IMR-90 (cell line): Measurements from ENCODE around the gene NFE2L2. TPM values are rescaled to one million over a fixed set of nuclear protein-coding genes. Genes with fewer than 3 reads are reported as not detected.
A peak's percentile ranks its signal among the peaks of the same experiment; 100 is the strongest.

Source experiments
- ATAC-seq: fragments of 200-7000 bp; cut with Tn5 transposase; 2 replicates; pipeline ENCODE4 v1.9.1; 2020; ENCODE audit warnings: low read depth, mild to moderate bottlenecking, moderate library complexity
- BruUV-seq: library from RNA; stranded (reverse); fragments of 400-500 nt; replicated peaks from 2 replicates; lab custom pipeline; 2021; lab: Mats Ljungman, UMichigan
- CTCF ChIA-PET: fragments of 300-600 bp; formaldehyde crosslinking; extraction: SDS; loops from one replicate; lab custom pipeline; 2021; ENCODE audit warnings: antibody characterized with exemption; lab: Yijun Ruan, JAX
- POLR2A ChIA-PET: fragments of 300-600 bp; sonication (Branson Sonifier 250); formaldehyde crosslinking; loops from one replicate; lab custom pipeline; 2022; ENCODE audit warnings: antibody characterized with exemption; ENCODE audit not compliant: unreplicated experiment; lab: Charles Lee
- DNase-seq: peaks from one replicate; pipeline ENCODE4 v3.0.0; 2013
- H2AFZ ChIP-seq: replicated peaks from 2 replicates; pipeline ENCODE3; 2013; ENCODE audit warnings: low read length, mild to moderate bottlenecking; ENCODE audit not compliant: poor library complexity
- H2AK5ac ChIP-seq: 2 replicates; pipeline ENCODE4 v1.6.1; 2013; ENCODE audit warnings: low read depth, low read length, inconsistent platforms
- H2AK9ac ChIP-seq: replicated peaks from 2 replicates; pipeline ENCODE3; 2013; ENCODE audit warnings: mild to moderate bottlenecking, low read depth, low read length, moderate library complexity; ENCODE audit not compliant: poor library complexity
- H2BK120ac ChIP-seq: 2 replicates; pipeline ENCODE4 v1.6.1; 2013; ENCODE audit warnings: low read depth, low read length, inconsistent platforms
- H2BK15ac ChIP-seq: 3 replicates; pipeline ENCODE4 v1.6.1; 2013; ENCODE audit warnings: low read depth, low read length, inconsistent platforms
- H2BK20ac ChIP-seq: 2 replicates; pipeline ENCODE4 v1.6.1; 2013; ENCODE audit warnings: low read depth, mild to moderate bottlenecking, inconsistent platforms, low read length, moderate library complexity
- H2BK5ac ChIP-seq: 2 replicates; pipeline ENCODE4 v1.6.1; 2013; ENCODE audit warnings: mild to moderate bottlenecking, low read depth, low read length, inconsistent platforms; ENCODE audit not compliant: poor library complexity, severe bottlenecking
- H3K14ac ChIP-seq: replicated peaks from 2 replicates; pipeline ENCODE4 v1.6.1; 2013; ENCODE audit warnings: low read depth, low read length, inconsistent platforms
- H3K18ac ChIP-seq: 2 replicates; pipeline ENCODE4 v1.6.1; 2013; ENCODE audit warnings: low read depth, low read length, control low read depth
- H3K23ac ChIP-seq: 2 replicates; pipeline ENCODE4 v1.6.1; 2013; ENCODE audit warnings: low read depth, low read length, inconsistent platforms
- H3K27ac ChIP-seq: 2 replicates; pipeline ENCODE4 v1.5.1; 2013; ENCODE audit warnings: mild to moderate bottlenecking, control low read depth, low read length; ENCODE audit not compliant: insufficient read depth
- H3K27me3 ChIP-seq: 2 replicates; pipeline ENCODE4 v1.6.1; 2013; ENCODE audit warnings: low read length; ENCODE audit not compliant: control insufficient read depth, insufficient read depth
- H3K36me3 ChIP-seq: 2 replicates; pipeline ENCODE4 v1.6.1; 2013; ENCODE audit warnings: low read length, mixed read lengths; ENCODE audit not compliant: control insufficient read depth, insufficient read depth
- H3K4ac ChIP-seq: 2 replicates; pipeline ENCODE4 v1.6.1; 2013; ENCODE audit warnings: low read depth, low read length, inconsistent platforms
- H3K4me1 ChIP-seq: 2 replicates; pipeline ENCODE4 v1.6.1; 2013; ENCODE audit warnings: low read length, mixed read lengths; ENCODE audit not compliant: control insufficient read depth, insufficient read depth
- H3K4me2 ChIP-seq: 2 replicates; pipeline ENCODE4 v1.6.1; 2013; ENCODE audit warnings: low read depth, mild to moderate bottlenecking, control low read depth, low read length, moderate library complexity
- H3K4me3 ChIP-seq: 2 replicates; pipeline ENCODE4 v1.5.1; 2013; ENCODE audit warnings: low read depth, mild to moderate bottlenecking, control low read depth, low read length, moderate library complexity; ENCODE audit not compliant: insufficient read depth
- H3K56ac ChIP-seq: 2 replicates; pipeline ENCODE4 v1.6.1; 2013; ENCODE audit warnings: low read length, inconsistent platforms; ENCODE audit not compliant: insufficient read depth; ENCODE audit errors: extremely low read depth
- H3K79me1 ChIP-seq, 2 experiments: 2 replicates each; pipeline ENCODE4 v1.6.1; 2013; ENCODE audit warnings: low read length in 2 of 2, inconsistent platforms in 1 of 2, low read depth in 1 of 2
- H3K9ac ChIP-seq: 2 replicates; pipeline ENCODE4 v1.6.1; 2013; ENCODE audit warnings: low read depth, low read length, control low read depth
- H3K9me1 ChIP-seq: 2 replicates; pipeline ENCODE4 v1.6.1; 2013; ENCODE audit warnings: low read length, inconsistent platforms; ENCODE audit not compliant: insufficient read depth
- H3K9me3 ChIP-seq: 2 replicates; pipeline ENCODE4 v1.6.1; 2013; ENCODE audit warnings: low read length; ENCODE audit not compliant: control insufficient read depth, insufficient read depth
- H4K20me1 ChIP-seq: 2 replicates; pipeline ENCODE4 v1.6.1; 2013; ENCODE audit warnings: low read length, inconsistent platforms; ENCODE audit not compliant: insufficient read depth
- H4K5ac ChIP-seq: 2 replicates; pipeline ENCODE4 v1.6.1; 2013; ENCODE audit warnings: mild to moderate bottlenecking, low read depth, low read length, control low read depth
- H4K8ac ChIP-seq, 2 experiments: 2 replicates each; pipeline ENCODE4 v1.6.1; 2013; ENCODE audit warnings: low read depth in 2 of 2, low read length in 2 of 2, control low read depth in 1 of 2, inconsistent platforms in 1 of 2
- H4K91ac ChIP-seq: 2 replicates; pipeline ENCODE4 v1.6.1; 2013; ENCODE audit warnings: low read depth, low read length, inconsistent platforms; ENCODE audit not compliant: insufficient read depth
- CHD1 ChIP-seq: IDR thresholded peaks from 2 replicates; pipeline ENCODE4 v1.6.1; 2012; ENCODE audit warnings: low read depth, low read length, improper control_type of control experiment
- ELK1 ChIP-seq: fragments of 150-350 bp; IDR thresholded peaks from 2 replicates; pipeline ENCODE4 v1.6.1; 2016; ENCODE audit warnings: low read depth, mild to moderate bottlenecking, low read length, moderate library complexity, borderline replicate concordance
- FOS ChIP-seq: fragments of 150-350 bp; IDR thresholded peaks from 2 replicates; pipeline ENCODE4 v1.6.1; 2016; ENCODE audit warnings: low read depth, low read length
- POLR2A ChIP-seq: IDR thresholded peaks from 2 replicates; pipeline ENCODE4 v1.6.1; 2012; ENCODE audit warnings: mild to moderate bottlenecking, low read depth, low read length
- RCOR1 ChIP-seq: IDR thresholded peaks from 2 replicates; pipeline ENCODE4 v1.6.1; 2012; ENCODE audit warnings: mild to moderate bottlenecking, low read length, improper control_type of control experiment; ENCODE audit not compliant: insufficient replicate concordance
- RFX5 ChIP-seq: IDR thresholded peaks from 2 replicates; pipeline ENCODE4 v1.8.0; 2012; ENCODE audit warnings: low read depth, mild to moderate bottlenecking, low read length, moderate library complexity
- WGBS, 2 experiments: methylation state at CpG; one replicate each; pipeline versions ENCODE4 v1.1.5 to v1.1.7; 2013; ENCODE audit warnings: missing lambda C conversion rate in 2 of 2; ENCODE audit not compliant: insufficient read length in 1 of 2; ENCODE audit errors: extremely low coverage in 2 of 2; 5-methylcytosine and 5-hydroxymethylcytosine counted together
- dilution Hi-C: fragments of 300-500 bp; cut with HindIII; formaldehyde crosslinking; loops from one replicate; pipeline ENCODE4 v1.14.3; 2018; ENCODE audit warnings: low sequenced_read_pairs; ENCODE audit not compliant: unreplicated experiment
- in situ Hi-C: fragments of 300-500 bp; cut with MboI; formaldehyde crosslinking; loops from 3 replicates; pipeline ENCODE4 v1.14.3; 2019; ENCODE audit warnings: low sequenced_read_pairs, inconsistent platforms, mixed read lengths
- intact Hi-C: fragments of 100-400 bp; cut with micrococcal nuclease; formaldehyde crosslinking; loops from 2 replicates; pipeline ENCODE4 v1.10.0; 2022
- polyA plus RNA-seq, 3 experiments: library from polyadenylated mRNA; depleted of rRNA; stranded (reverse); fragments of >200 nt; gene quantifications; 2 replicates each; pipeline ENCODE4 v1.2.3, GENCODE V29; 2012; ENCODE audit warnings: low replicate concordance in 1 of 3
- total RNA-seq: library from RNA; depleted of rRNA; stranded (reverse); fragments of >200 nt; gene quantifications from 2 replicates; pipeline ENCODE4 v1.2.3, GENCODE V29; 2012

NFE2L2 gene
- total and polyA plus RNA-seq, 2 of the 4 experiments (the other 2 are of a cell fraction), result 72.7 to 83.5 TPM

DNA sequence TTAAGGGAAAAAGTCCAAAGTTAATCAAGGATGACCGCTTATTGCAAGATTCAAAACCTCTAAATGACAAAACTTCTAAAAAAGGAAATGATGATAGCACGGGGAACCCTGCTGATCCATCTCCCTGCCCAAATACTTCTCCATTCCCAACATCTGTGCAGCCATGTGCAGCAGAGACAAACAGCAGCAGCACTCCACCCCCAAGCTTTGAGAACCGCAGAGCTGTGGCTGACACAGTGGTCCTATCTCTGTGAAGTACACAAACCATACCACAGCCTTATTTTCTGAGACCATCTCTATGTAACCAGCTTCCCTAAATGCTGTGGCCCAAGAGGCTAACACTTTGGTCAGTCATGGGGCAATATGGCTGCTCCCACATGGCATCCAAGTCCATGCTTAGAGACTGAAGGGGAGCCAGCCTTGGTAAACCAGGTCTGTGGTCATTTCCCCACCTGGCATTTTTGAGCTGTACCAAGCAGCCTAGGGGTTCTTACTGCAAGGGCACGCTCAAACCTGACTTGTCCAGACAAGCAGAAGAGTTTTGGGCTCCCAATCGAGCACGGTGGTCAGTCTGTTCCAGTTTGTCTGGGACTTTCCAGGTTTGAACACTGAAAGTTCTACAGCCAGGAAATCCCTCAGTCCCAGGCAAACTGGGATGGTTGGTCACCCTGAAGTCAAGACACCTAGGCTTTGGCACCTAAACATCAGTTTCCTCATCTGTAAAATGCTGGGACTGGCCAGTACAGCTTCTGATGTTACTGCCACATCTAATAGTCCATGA is 17.1 kb upstream of the NFE2L2 start:
- 88% methylated on average over 3 of the region's 6 CpGs; no CpG with 5 or more reads in 1 of the 2 experiments for WGBS, 2 experiments
- POLR2A ChIA-PET, result no interaction called here
- no peak for ATAC-seq

More for the DNA sequence above, 17.1 kb upstream of the NFE2L2 start:
- Histone ChIP-seq H3K4me3 (no peak overlapping the region), H4K5ac (peak overlapping the region; percentile 41), H3K56ac (no peak overlapping the region), H4K8ac (peak overlapping the region; percentile 58 to 63; a peak in 2 of 4 replicates), H2AK5ac (peak overlapping the region; percentile 55; the same call in 1 of the 2 replicates), H3K4me1 (peaks cover 25% of the 10 kb centered on the region), H4K20me1 (no peaks in the 10 kb centered on the region), H3K36me3 (no peaks in the 10 kb centered on the region), H3K23ac (0 out of 2 replicates have a peak overlapping the region, but pooled peaks have one; percentile 57), H3K9me1 (peaks cover 4% of the 10 kb centered on the region; the same call in 1 of the 2 replicates), H3K14ac (peak overlapping the region; percentile 70), H2BK120ac (peak overlapping the region; percentile 82), H3K4me2 (no peak overlapping the region), H2AK9ac (peak overlapping the region; percentile 66), H3K18ac (peak overlapping the region; percentile 44), H3K27me3 (no peaks in the 10 kb centered on the region), H2AFZ (peak overlapping the region; percentile 64), H2BK15ac (peak overlapping the region; percentile 51; the same call in 2 of the 3 replicates), H3K9me3 (no peaks in the 10 kb centered on the region), H2BK5ac (peak overlapping the region; percentile 59), H3K9ac (no peak overlapping the region), H3K79me1 (no peaks in the 10 kb centered on the region), H2BK20ac (peak overlapping the region; percentile 53), H3K27ac (peak overlapping the region; percentile 49; the same call in 1 of the 2 replicates), H3K4ac (peak overlapping the region; percentile 55), H4K91ac (peak overlapping the region; percentile 21)
- CTCF ChIA-PET, result interaction anchor here (0.6 to 1.7 kb wide), 2 partner anchors 16 to 117 kb away, joined by 3 to 9 read pairs; no protein-coding TSS in a partner anchor
- no peak for DNase-seq
- in situ Hi-C loops, result no loop called here
- TF ChIP-seq CHD1 (no peak), RCOR1 (no peak), ELK1 (no peak), RFX5 (no peak), POLR2A (no peak), FOS (no peak)
- intact Hi-C loops, result no loop called here
- dilution Hi-C loops, result no loop called here
- BruUV-seq, result no TSS peak
